ENCODE measurements around the gene CLTB.

Gene CLTB

DNA sequence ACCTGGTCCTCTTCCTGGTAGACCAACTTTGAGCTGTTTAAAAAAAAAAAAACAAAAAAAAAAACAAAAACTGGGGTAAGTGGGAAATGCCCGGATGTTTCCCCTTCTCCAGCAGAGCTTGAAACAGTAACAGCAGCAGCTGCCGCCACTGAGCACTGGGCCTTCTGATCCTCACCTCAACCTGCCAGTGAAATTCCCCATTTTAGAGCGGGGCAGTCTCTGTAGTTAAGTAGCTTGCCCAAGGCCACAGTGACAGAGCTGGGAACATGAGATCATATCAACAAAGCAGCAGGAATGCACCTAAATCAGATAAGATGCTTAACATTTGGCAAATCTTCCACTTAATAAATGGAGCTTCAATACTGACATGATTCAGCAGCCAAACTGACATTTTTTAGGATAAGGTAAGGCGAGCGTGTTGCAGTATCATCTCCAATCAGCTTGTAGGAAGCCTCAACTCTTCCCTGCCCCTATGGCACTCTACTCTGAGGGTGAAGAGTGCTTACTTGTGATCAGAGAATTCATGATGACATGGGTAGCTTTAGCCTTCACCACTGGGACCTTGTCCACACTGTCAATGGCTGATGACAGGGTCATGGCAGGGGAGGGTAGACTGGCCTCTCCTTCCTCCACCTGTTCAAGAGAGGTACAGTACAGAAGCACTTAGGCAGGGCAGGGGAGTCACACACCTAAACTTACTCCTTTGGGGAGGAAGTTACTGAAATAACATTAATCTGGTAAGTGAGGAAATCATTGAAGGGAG, 64.0 kb downstream of the CLTB start:
- no peak for DNase-seq (ENCODE audit: low read depth in 2 of 2)

DNA sequence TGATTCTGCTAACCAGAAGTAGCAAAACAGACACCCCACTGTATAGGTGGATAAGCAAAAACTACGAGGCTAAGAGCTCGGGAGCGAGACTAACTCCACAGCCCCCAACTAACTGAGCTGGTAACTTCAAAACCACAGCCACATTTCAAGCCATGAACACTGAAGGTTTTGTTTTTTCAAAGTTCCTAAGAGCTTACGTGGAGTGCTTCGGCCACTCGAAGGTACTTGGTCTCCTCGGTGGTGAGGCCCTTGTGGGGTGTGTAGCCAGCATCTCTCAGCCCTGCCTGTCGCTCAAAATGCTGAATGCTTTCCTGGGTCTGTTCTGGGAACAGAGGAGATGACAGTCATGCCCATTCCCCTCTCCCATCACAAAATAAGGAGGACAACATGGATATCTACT, 65.9 kb downstream of the CLTB start:
- DNase-seq (ENCODE audit: low read depth in 2 of 2), result no peak

DNA sequence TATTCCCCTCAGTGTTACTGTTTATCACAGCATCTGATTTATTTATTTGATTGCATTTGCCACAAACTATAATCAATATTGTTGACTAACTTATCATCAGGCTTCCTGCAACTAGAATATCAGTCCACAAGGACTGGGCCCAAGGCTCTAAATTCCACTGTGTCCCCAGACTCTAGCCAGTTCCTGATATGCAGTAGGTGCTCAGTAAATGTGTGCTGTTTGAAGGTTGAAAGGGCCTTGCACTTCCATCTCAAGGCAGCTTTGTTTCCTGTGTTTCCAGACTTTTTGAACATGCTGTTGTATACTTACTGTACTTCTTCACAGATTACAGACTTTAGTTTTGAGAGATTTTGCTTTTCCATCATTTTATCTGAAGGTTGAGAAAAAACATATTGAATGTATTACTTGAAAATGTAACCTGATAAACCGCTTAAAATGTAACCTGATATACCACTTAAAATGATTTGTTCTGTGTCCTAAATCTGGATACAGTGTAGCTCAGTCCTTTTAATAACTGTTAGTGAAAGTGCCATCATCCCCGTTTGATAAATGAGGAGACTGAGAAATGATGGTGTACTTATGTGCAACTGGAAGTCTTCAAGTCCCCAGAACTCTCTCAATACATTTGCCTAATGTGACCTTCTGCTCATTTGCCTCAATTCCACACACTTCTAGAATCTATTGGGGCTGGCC, 73.4 kb downstream of the CLTB start:
- no peak for DNase-seq (ENCODE audit: low read depth in 2 of 2)
